GM23338 (cell line): ENCODE results near the gene C4A. TPM values are rescaled to one million over a fixed set of nuclear protein-coding genes. Genes with fewer than 3 reads are reported as not detected.

ENCODE experiments used
- ATAC-seq: fragments of 200-7000 bp; cut with Tn5 transposase; 3 replicates; pipeline ENCODE4 v1.9.1; 2020
- DNase-seq: peaks from one replicate; pipeline ENCODE4 v3.0.0-alpha.2; 2015; ENCODE audit warnings: low spot score
- H2AFZ ChIP-seq: fragments of 200-600 bp; sonication (generic); 2 replicates; pipeline ENCODE4 v1.8.0; 2016; ENCODE audit warnings: antibody characterized with exemption, mild to moderate bottlenecking, moderate library complexity
- H3F3A ChIP-seq: fragments of 200-600 bp; sonication (generic); replicated peaks from 2 replicates; pipeline ENCODE4 v1.8.0; 2017; ENCODE audit warnings: antibody characterized with exemption, mixed run types, low read depth
- H3K27ac ChIP-seq: fragments of 200-600 bp; sonication (generic); 2 replicates; pipeline ENCODE4 v1.6.1; 2016; ENCODE audit warnings: low read depth
- H3K27me3 ChIP-seq: fragments of 200-600 bp; sonication (generic); 2 replicates; pipeline ENCODE4 v1.8.0; 2016; ENCODE audit warnings: mild to moderate bottlenecking, mixed run types, moderate library complexity; ENCODE audit not compliant: insufficient read depth
- H3K36me3 ChIP-seq: fragments of 200-600 bp; sonication (generic); 2 replicates; pipeline ENCODE4 v1.8.0; 2016; ENCODE audit warnings: mild to moderate bottlenecking; ENCODE audit not compliant: insufficient read depth
- H3K4me1 ChIP-seq: fragments of 200-600 bp; sonication (generic); 2 replicates; pipeline ENCODE4 v1.8.0; 2016; ENCODE audit warnings: mild to moderate bottlenecking, moderate library complexity; ENCODE audit not compliant: insufficient read depth
- H3K4me2 ChIP-seq: fragments of 200-600 bp; sonication (generic); 2 replicates; pipeline ENCODE4 v1.7.1; 2017; ENCODE audit warnings: mixed run types
- H3K4me3 ChIP-seq: fragments of 200-600 bp; sonication (generic); 2 replicates; pipeline ENCODE4 v1.6.1; 2016; ENCODE audit warnings: mixed run types
- H3K79me2 ChIP-seq: fragments of 200-600 bp; sonication (generic); replicated peaks from 2 replicates; pipeline ENCODE4 v1.8.0; 2017; ENCODE audit warnings: mild to moderate bottlenecking; ENCODE audit not compliant: insufficient read depth
- H3K9me2 ChIP-seq: fragments of 200-600 bp; sonication (generic); 2 replicates; pipeline ENCODE4 v1.8.0; 2017; ENCODE audit not compliant: insufficient read depth
- H4K20me1 ChIP-seq: fragments of 200-600 bp; sonication (generic); replicated peaks from 2 replicates; pipeline ENCODE4 v1.8.0; 2017; ENCODE audit warnings: mild to moderate bottlenecking; ENCODE audit not compliant: insufficient read depth
- H3K27ac Mint-ChIP-seq: 2 replicates; pipeline ENCODE4 v1.8.0; 2020; ENCODE audit warnings: inconsistent platforms, mild to moderate bottlenecking, moderate library complexity, mixed read lengths
- H3K27me3 Mint-ChIP-seq: 3 replicates; pipeline ENCODE4 v1.8.0; 2022; ENCODE audit warnings: low read depth, mild to moderate bottlenecking, moderate library complexity, mixed read lengths, inconsistent platforms; ENCODE audit not compliant: insufficient read depth, poor library complexity
- H3K36me3 Mint-ChIP-seq: 3 replicates; pipeline ENCODE4 v1.8.0; 2021; ENCODE audit warnings: low read depth, mild to moderate bottlenecking, inconsistent platforms, moderate library complexity, mixed read lengths
- H3K4me1 Mint-ChIP-seq: 3 replicates; pipeline ENCODE4 v1.8.0; 2020; ENCODE audit warnings: mild to moderate bottlenecking, inconsistent platforms, mixed read lengths
- H3K4me3 Mint-ChIP-seq: 3 replicates; pipeline ENCODE4 v1.8.0; 2021; ENCODE audit warnings: moderate library complexity, mild to moderate bottlenecking, inconsistent platforms, mixed read lengths
- H3K9me3 Mint-ChIP-seq: 3 replicates; pipeline ENCODE4 v1.8.0; 2020; ENCODE audit warnings: moderate library complexity, mild to moderate bottlenecking, inconsistent platforms, mixed read lengths
- ETS1 ChIP-seq: IDR thresholded peaks from 2 replicates; pipeline ENCODE4 v1.6.1; 2016; ENCODE audit warnings: antibody characterized with exemption
- JUNB ChIP-seq: IDR thresholded peaks from one replicate; pipeline ENCODE4 v1.6.1; 2016; ENCODE audit warnings: antibody characterized with exemption; ENCODE audit not compliant: unreplicated experiment
- POLR2AphosphoS5 ChIP-seq: IDR thresholded peaks from 2 replicates; pipeline ENCODE4 v1.6.1; 2016; ENCODE audit warnings: antibody characterized with exemption, low read depth
- REST ChIP-seq: IDR thresholded peaks from one replicate; pipeline ENCODE4 v1.6.1; 2018; ENCODE audit warnings: antibody characterized with exemption; ENCODE audit not compliant: unreplicated experiment
- STAT1 ChIP-seq: IDR thresholded peaks from one replicate; pipeline ENCODE4 v1.6.1; 2016; ENCODE audit warnings: antibody characterized with exemption; ENCODE audit not compliant: unreplicated experiment
- microRNA counts: library from miRNA; unstranded; fragments of <30 nt; microRNA quantifications from one replicate; lab custom pipeline; 2017
- microRNA-seq: library from miRNA; unstranded; fragments of <30 nt; microRNA quantifications from one replicate; pipeline ENCODE4, GENCODE V29; 2017
- polyA plus RNA-seq: library from polyadenylated mRNA; unstranded; fragments of >200 nt; fragmentation: Nextera tagmentation; extraction: Ambion mirVana; gene quantifications from 2 replicates; pipeline ENCODE4 v1.2.1, GENCODE V29; 2016
- small RNA-seq: library from RNA; depleted of rRNA; stranded (forward); fragments of <200 nt; gene quantifications from one replicate; pipeline ENCODE3, GENCODE V24; 2014; ENCODE audit warnings: low replicate concordance
- total RNA-seq: library from RNA; depleted of rRNA; stranded (reverse); fragments of >200 nt; shearing (Covaris generic); gene quantifications from 2 replicates; pipeline ENCODE4 v1.2.3, GENCODE V29; 2014; rRNA removed

Gene C4A
- total and polyA plus RNA-seq, 2 experiments from 2014 or later: 0.48 to 0.97 TPM

GRCh38 chr6:32050562-32050961 lies 68.7 kb downstream of the C4A start:
- no peak overlapping the region for H2AFZ ChIP-seq
- no peaks in the 10 kb centered on the region for H4K20me1 ChIP-seq
- no peak overlapping the region for H3K27ac ChIP-seq
- Mint-ChIP-seq H3K27ac (no peak overlapping the region), H3K4me1 (peaks cover 3% of the 10 kb centered on the region; the same call in 2 of the 3 replicates), H3K4me3 (no peak overlapping the region), H3K36me3 (no peaks in the 10 kb centered on the region), H3K9me3 (no peaks in the 10 kb centered on the region; the same call in 2 of the 3 replicates), H3K27me3 (peaks cover 12% of the 10 kb centered on the region)
- 0 out of 2 replicates have a peak, but pooled peaks cover 3% of the 10 kb centered on the region for H3F3A ChIP-seq
- DNase-seq (no peak), ATAC-seq (no peak)
- no peaks in the 10 kb centered on the region for H3K36me3 ChIP-seq
- H3K4me1 ChIP-seq: no peaks in the 10 kb centered on the region; the same call in 1 of the 2 replicates
- no peaks in the 10 kb centered on the region for H3K27me3 ChIP-seq
- H3K79me2 ChIP-seq: no peaks in the 10 kb centered on the region
- H3K4me2 ChIP-seq: no peak overlapping the region
- H3K4me3 ChIP-seq: no peak overlapping the region
- H3K9me2 ChIP-seq: no peaks in the 10 kb centered on the region
- TF ChIP-seq JUNB (no peak), STAT1 (no peak), REST (no peak), POLR2AphosphoS5 (no peak), ETS1 (no peak)

MicroRNAs within 50 kb of the gene (microRNA counts, 767-probe panel; counts per million panel counts)
- microRNA hsa-miR-1236 (lab: Ali Mortazavi, UCI): not detected

Small RNA genes lying within 50 kb of the gene (microRNA-seq; reads per million reads assigned to microRNA genes)
- gene MIR1236: not detected

Small RNA genes lying within 50 kb of the gene (small RNA-seq; reads per million reads assigned to genes)
- not detected for gene AL645922.1

Other genes starting within 250 kb of the C4A start
Only the 30 nearest of the 32 such genes appear.
- 3.9 TPM in 1 of 2 replicates, not detected in the other for gene SAPCD1, start 219.4 kb upstream of the C4A start, total RNA-seq
- 4.5 and 5.0 TPM in 2 replicates for gene SAPCD1, start 219.4 kb upstream of the C4A start, polyA plus RNA-seq
- gene VWA7, start 204.7 kb upstream of the C4A start, total RNA-seq: 0.07 and 0.12 TPM in 2 replicates
- 0.36 and 0.75 TPM in 2 replicates for gene VWA7, start 204.7 kb upstream of the C4A start, polyA plus RNA-seq
- gene VARS1, start 186.3 kb upstream of the C4A start, total RNA-seq: 137 and 153 TPM in 2 replicates
- gene VARS1, start 186.3 kb upstream of the C4A start, polyA plus RNA-seq: 66.0 and 71.2 TPM in 2 replicates
- gene LSM2, start 175.1 kb upstream of the C4A start, total RNA-seq: 93.5 and 106 TPM in 2 replicates
- 140 and 143 TPM in 2 replicates for gene LSM2, start 175.1 kb upstream of the C4A start, polyA plus RNA-seq
- 0.50 and 0.83 TPM in 2 replicates for gene HSPA1L, start 166.8 kb upstream of the C4A start, total RNA-seq
- gene HSPA1L, start 166.8 kb upstream of the C4A start, polyA plus RNA-seq: 0.44 and 0.49 TPM in 2 replicates
- gene HSPA1A, start 166.5 kb upstream of the C4A start, total RNA-seq: 57.1 and 58.3 TPM in 2 replicates
- 36.1 and 39.1 TPM in 2 replicates for gene HSPA1A, start 166.5 kb upstream of the C4A start, polyA plus RNA-seq
- 102 and 113 TPM in 2 replicates for gene HSPA1B, start 154.3 kb upstream of the C4A start, total RNA-seq
- gene HSPA1B, start 154.3 kb upstream of the C4A start, polyA plus RNA-seq: 25.9 and 31.7 TPM in 2 replicates
- 41.1 and 47.4 TPM in 2 replicates for gene NEU1, start 119.2 kb upstream of the C4A start, total RNA-seq
- gene NEU1, start 119.2 kb upstream of the C4A start, polyA plus RNA-seq: 31.4 and 32.3 TPM in 2 replicates
- 3.7 and 4.6 TPM in 2 replicates for gene SLC44A4, start 103.1 kb upstream of the C4A start, total RNA-seq
- 1.1 and 1.2 TPM in 2 replicates for gene SLC44A4, start 103.1 kb upstream of the C4A start, polyA plus RNA-seq
- gene EHMT2, start 84.4 kb upstream of the C4A start, total RNA-seq: 184 and 193 TPM in 2 replicates
- 112 and 113 TPM in 2 replicates for gene EHMT2, start 84.4 kb upstream of the C4A start, polyA plus RNA-seq
- 14.4 and 14.9 TPM in 2 replicates for gene ZBTB12, start 80.0 kb upstream of the C4A start, total RNA-seq
- 0.18 and 0.68 TPM in 2 replicates for gene ZBTB12, start 80.0 kb upstream of the C4A start, polyA plus RNA-seq
- gene C2, start 54.3 kb upstream of the C4A start, total RNA-seq: 1.7 and 2.4 TPM in 2 replicates
- 0.16 and 0.23 TPM in 2 replicates for gene C2, start 54.3 kb upstream of the C4A start, polyA plus RNA-seq
- not detected in 2 replicates for gene CFB, start 36.0 kb upstream of the C4A start, total RNA-seq
- 0.86 TPM in 1 of 2 replicates, not detected in the other for gene CFB, start 36.0 kb upstream of the C4A start, polyA plus RNA-seq
- gene NELFE, start 23.1 kb upstream of the C4A start, total RNA-seq: 64.0 and 69.0 TPM in 2 replicates
- 86.0 and 93.4 TPM in 2 replicates for gene NELFE, start 23.1 kb upstream of the C4A start, polyA plus RNA-seq
- 47.2 and 50.2 TPM in 2 replicates for gene SKIC2, start 22.9 kb upstream of the C4A start, total RNA-seq
- gene SKIC2, start 22.9 kb upstream of the C4A start, polyA plus RNA-seq: 21.6 and 24.5 TPM in 2 replicates
- 12.1 and 19.7 TPM in 2 replicates for gene DXO, start 9.9 kb upstream of the C4A start, total RNA-seq
- gene DXO, start 9.9 kb upstream of the C4A start, polyA plus RNA-seq: 15.6 and 16.2 TPM in 2 replicates
- gene C4B, start 32.7 kb downstream of the C4A start, total RNA-seq: 0.39 TPM in 1 of 2 replicates, not detected in the other
- 0.19 and 0.57 TPM in 2 replicates for gene C4B, start 32.7 kb downstream of the C4A start, polyA plus RNA-seq
- gene CYP21A2, start 56.4 kb downstream of the C4A start, total RNA-seq: not detected in 2 replicates
- gene CYP21A2, start 56.4 kb downstream of the C4A start, polyA plus RNA-seq: 0.10 TPM in 1 of 2 replicates, not detected in the other
- 3.4 and 6.0 TPM in 2 replicates for gene TNXB, start 127.3 kb downstream of the C4A start, total RNA-seq
- gene TNXB, start 127.3 kb downstream of the C4A start, polyA plus RNA-seq: 1.1 and 2.0 TPM in 2 replicates
- gene ATF6B, start 146.2 kb downstream of the C4A start, total RNA-seq: 21.7 and 24.9 TPM in 2 replicates
- gene ATF6B, start 146.2 kb downstream of the C4A start, polyA plus RNA-seq: 25.9 and 26.1 TPM in 2 replicates
- gene FKBPL, start 148.2 kb downstream of the C4A start, total RNA-seq: 6.4 and 7.5 TPM in 2 replicates
- 7.6 and 9.6 TPM in 2 replicates for gene FKBPL, start 148.2 kb downstream of the C4A start, polyA plus RNA-seq
- gene PRRT1, start 169.9 kb downstream of the C4A start, total RNA-seq: 1.2 TPM in 1 of 2 replicates, not detected in the other
- 1.7 and 2.7 TPM in 2 replicates for gene PRRT1, start 169.9 kb downstream of the C4A start, polyA plus RNA-seq
- 12.5 and 20.6 TPM in 2 replicates for gene PPT2, start 172.1 kb downstream of the C4A start, total RNA-seq
- 8.9 and 10.1 TPM in 2 replicates for gene PPT2, start 172.1 kb downstream of the C4A start, polyA plus RNA-seq
- 4.7 and 6.1 TPM in 2 replicates for gene EGFL8, start 182.5 kb downstream of the C4A start, total RNA-seq
- gene EGFL8, start 182.5 kb downstream of the C4A start, polyA plus RNA-seq: 5.4 and 7.4 TPM in 2 replicates
- 58.8 and 82.1 TPM in 2 replicates for gene AGPAT1, start 194.0 kb downstream of the C4A start, total RNA-seq
- gene AGPAT1, start 194.0 kb downstream of the C4A start, polyA plus RNA-seq: 39.5 and 39.8 TPM in 2 replicates
- 119 and 127 TPM in 2 replicates for gene RNF5, start 196.3 kb downstream of the C4A start, total RNA-seq
- 164 and 173 TPM in 2 replicates for gene RNF5, start 196.3 kb downstream of the C4A start, polyA plus RNA-seq
- gene AGER, start 202.2 kb downstream of the C4A start, total RNA-seq: 2.0 and 2.3 TPM in 2 replicates
- 3.4 and 5.0 TPM in 2 replicates for gene AGER, start 202.2 kb downstream of the C4A start, polyA plus RNA-seq
- 89.4 and 111 TPM in 2 replicates for gene PBX2, start 208.1 kb downstream of the C4A start, total RNA-seq
- gene PBX2, start 208.1 kb downstream of the C4A start, polyA plus RNA-seq: 7.2 and 8.5 TPM in 2 replicates
- 4.7 and 7.8 TPM in 2 replicates for gene GPSM3, start 210.6 kb downstream of the C4A start, total RNA-seq
- 5.5 and 5.9 TPM in 2 replicates for gene GPSM3, start 210.6 kb downstream of the C4A start, polyA plus RNA-seq
- 2.8 and 3.5 TPM in 2 replicates for gene NOTCH4, start 242.0 kb downstream of the C4A start, total RNA-seq
- gene NOTCH4, start 242.0 kb downstream of the C4A start, polyA plus RNA-seq: 2.6 and 2.7 TPM in 2 replicates